Activated naive CD4-positive, alpha-beta T cell treated with anti-CD3 and anti-CD28 coated beads, Interleukin-2, amount 10 ng/mL, durations not matched to agents 7 days and 5 days (primary cell): ENCODE data around the gene ASTN2.

Source experiments
- CTCF ChIA-PET: fragments of 350-600 bp; sonication (Branson Sonifier 250); formaldehyde crosslinking; loops from one replicate; lab custom pipeline; 2021; ENCODE audit warnings: antibody characterized with exemption; lab: Charles Lee
- DNase-seq: peaks from one replicate; pipeline ENCODE4 v3.0.0-alpha.2; 2020
- H3K27ac Mint-ChIP-seq: one replicate; pipeline ENCODE4 v1.8.0; 2021; ENCODE audit warnings: mild to moderate bottlenecking, moderate library complexity, mixed read lengths
- H3K27me3 Mint-ChIP-seq: one replicate; pipeline ENCODE4 v1.8.0; 2021; ENCODE audit warnings: mild to moderate bottlenecking, mixed read lengths
- H3K36me3 Mint-ChIP-seq: one replicate; pipeline ENCODE4 v1.8.0; 2021; ENCODE audit warnings: mixed read lengths
- H3K4me1 Mint-ChIP-seq: one replicate; pipeline ENCODE4 v1.8.0; 2021; ENCODE audit warnings: mixed read lengths
- H3K4me3 Mint-ChIP-seq: one replicate; pipeline ENCODE4 v1.8.0; 2021; ENCODE audit warnings: mild to moderate bottlenecking, moderate library complexity, mixed read lengths
- H3K9me3 Mint-ChIP-seq: one replicate; pipeline ENCODE4 v1.8.0; 2021; ENCODE audit warnings: mixed read lengths

ASTN2 gene

GRCh38 chr9:116477584-116478141, 937.2 kb downstream of the ASTN2 start:
- no peak for DNase-seq
- peaks cover 2% of the 10 kb centered on the region for H3K36me3 Mint-ChIP-seq
- CTCF ChIA-PET, result no interaction called here
- H3K27ac Mint-ChIP-seq, result peak overlapping the region; percentile 28
- H3K4me1 Mint-ChIP-seq, result no peaks in the 10 kb centered on the region
- no peak overlapping the region for H3K4me3 Mint-ChIP-seq
- no peaks in the 10 kb centered on the region for H3K27me3 Mint-ChIP-seq
- no peaks in the 10 kb centered on the region for H3K9me3 Mint-ChIP-seq

GRCh38 chr9:116476935-116477381, 937.9 kb downstream of the ASTN2 start:
- no peak overlapping the region for H3K4me3 Mint-ChIP-seq
- H3K27ac Mint-ChIP-seq, result no peak overlapping the region
- no peak for DNase-seq
- H3K36me3 Mint-ChIP-seq, result peaks cover 2% of the 10 kb centered on the region
- CTCF ChIA-PET, result no interaction called here
- no peaks in the 10 kb centered on the region for H3K9me3 Mint-ChIP-seq
- H3K27me3 Mint-ChIP-seq, result no peaks in the 10 kb centered on the region
- no peaks in the 10 kb centered on the region for H3K4me1 Mint-ChIP-seq

GRCh38 chr9:116476002-116476401, 938.9 kb downstream of the ASTN2 start:
- H3K27me3 Mint-ChIP-seq, result no peaks in the 10 kb centered on the region
- no peak overlapping the region for H3K27ac Mint-ChIP-seq
- H3K4me3 Mint-ChIP-seq, result no peak overlapping the region
- H3K4me1 Mint-ChIP-seq, result no peaks in the 10 kb centered on the region
- H3K36me3 Mint-ChIP-seq, result peaks cover 2% of the 10 kb centered on the region
- CTCF ChIA-PET, result no interaction called here
- DNase-seq, result no peak
- no peaks in the 10 kb centered on the region for H3K9me3 Mint-ChIP-seq

GRCh38 chr9:116475201-116475600, 939.7 kb downstream of the ASTN2 start:
- Mint-ChIP-seq H3K36me3 (peaks cover 2% of the 10 kb centered on the region), H3K4me3 (no peak overlapping the region), H3K27me3 (no peaks in the 10 kb centered on the region), H3K9me3 (no peaks in the 10 kb centered on the region), H3K27ac (no peak overlapping the region), H3K4me1 (no peaks in the 10 kb centered on the region)
- DNase-seq, result no peak
- CTCF ChIA-PET, result no interaction called here

GRCh38 chr9:116471944-116472506, 942.8 kb downstream of the ASTN2 start:
- no peaks in the 10 kb centered on the region for H3K9me3 Mint-ChIP-seq
- no peak for DNase-seq

GRCh38 chr9:116471093-116471906, 943.6 kb downstream of the ASTN2 start:
- H3K4me3 Mint-ChIP-seq, result no peak overlapping the region
- H3K27ac Mint-ChIP-seq, result no peak overlapping the region
- no peaks in the 10 kb centered on the region for H3K27me3 Mint-ChIP-seq
- DNase-seq, result no peak
- H3K36me3 Mint-ChIP-seq, result no peaks in the 10 kb centered on the region
- CTCF ChIA-PET, result no interaction called here
- peaks cover 5% of the 10 kb centered on the region for H3K4me1 Mint-ChIP-seq
- no peaks in the 10 kb centered on the region for H3K9me3 Mint-ChIP-seq

More at GRCh38 chr9:116471944-116472506, 942.8 kb downstream of the ASTN2 start:
- Mint-ChIP-seq H3K4me3 (no peak overlapping the region), H3K36me3 (no peaks in the 10 kb centered on the region), H3K27me3 (no peaks in the 10 kb centered on the region), H3K4me1 (peaks cover 5% of the 10 kb centered on the region), H3K27ac (no peak overlapping the region)
- CTCF ChIA-PET, result no interaction called here

GRCh38 chr9:116468793-116469527, 945.9 kb downstream of the ASTN2 start:
- H3K27ac Mint-ChIP-seq, result no peak overlapping the region
- CTCF ChIA-PET, result interaction anchor here (0.7 kb wide), 1 partner anchor 157 kb away, joined by 3 read pairs; no protein-coding TSS in a partner anchor

GRCh38 chr9:116468369-116468768, 946.5 kb downstream of the ASTN2 start:
- Mint-ChIP-seq H3K9me3 (no peaks in the 10 kb centered on the region), H3K36me3 (no peaks in the 10 kb centered on the region), H3K27ac (no peak overlapping the region), H3K4me3 (no peak overlapping the region), H3K4me1 (peaks cover 5% of the 10 kb centered on the region), H3K27me3 (no peaks in the 10 kb centered on the region)
- DNase-seq, result no peak
- CTCF ChIA-PET, result interaction anchor here (0.7 kb wide), 1 partner anchor 157 kb away, joined by 3 read pairs; no protein-coding TSS in a partner anchor

More at GRCh38 chr9:116468793-116469527, 945.9 kb downstream of the ASTN2 start:
- peaks cover 5% of the 10 kb centered on the region for H3K4me1 Mint-ChIP-seq
- DNase-seq, result no peak
- H3K27me3 Mint-ChIP-seq, result no peaks in the 10 kb centered on the region
- H3K9me3 Mint-ChIP-seq, result no peaks in the 10 kb centered on the region
- H3K36me3 Mint-ChIP-seq, result no peaks in the 10 kb centered on the region
- H3K4me3 Mint-ChIP-seq, result no peak overlapping the region

- H3K4me3 Mint-ChIP-seq, result no peak overlapping the region
- no peak for DNase-seq
- H3K36me3 Mint-ChIP-seq, result no peaks in the 10 kb centered on the region
- no peak overlapping the region for H3K27ac Mint-ChIP-seq
- CTCF ChIA-PET, result no interaction called here
- peaks cover 5% of the 10 kb centered on the region for H3K4me1 Mint-ChIP-seq
- H3K27me3 Mint-ChIP-seq, result no peaks in the 10 kb centered on the region
- H3K9me3 Mint-ChIP-seq, result no peaks in the 10 kb centered on the region
These were observed 947.0 kb downstream of the ASTN2 start for GRCh38 chr9:116467740-116468351.

- H3K36me3 Mint-ChIP-seq, result no peaks in the 10 kb centered on the region
- no peaks in the 10 kb centered on the region for H3K27me3 Mint-ChIP-seq
- CTCF ChIA-PET, result no interaction called here
- peaks cover 5% of the 10 kb centered on the region for H3K4me1 Mint-ChIP-seq
- no peaks in the 10 kb centered on the region for H3K9me3 Mint-ChIP-seq
- no peak overlapping the region for H3K4me3 Mint-ChIP-seq
- DNase-seq, result no peak
- H3K27ac Mint-ChIP-seq, result no peak overlapping the region
These were observed 948.3 kb downstream of the ASTN2 start for GRCh38 chr9:116466271-116467235.

- no peak for DNase-seq
- H3K4me1 Mint-ChIP-seq, result peaks cover 5% of the 10 kb centered on the region
- no peak overlapping the region for H3K4me3 Mint-ChIP-seq
- H3K27me3 Mint-ChIP-seq, result no peaks in the 10 kb centered on the region
- CTCF ChIA-PET, result no interaction called here
- no peak overlapping the region for H3K27ac Mint-ChIP-seq
- no peaks in the 10 kb centered on the region for H3K9me3 Mint-ChIP-seq
- no peaks in the 10 kb centered on the region for H3K36me3 Mint-ChIP-seq
These were observed 949.1 kb downstream of the ASTN2 start for GRCh38 chr9:116465576-116466270.

- CTCF ChIA-PET, result no interaction called here
- Mint-ChIP-seq H3K4me3 (no peak overlapping the region), H3K9me3 (no peaks in the 10 kb centered on the region), H3K4me1 (peaks cover 5% of the 10 kb centered on the region), H3K27me3 (no peaks in the 10 kb centered on the region), H3K36me3 (no peaks in the 10 kb centered on the region), H3K27ac (no peak overlapping the region)
- DNase-seq, result no peak
These were observed 949.8 kb downstream of the ASTN2 start for GRCh38 chr9:116464987-116465571.
